Activated T-cell treated with anti-CD3 and anti-CD28 coated beads for 1 hour (primary cell): ENCODE data around the gene ELF5.

Source experiments
- DNase-seq: peaks from one replicate; pipeline ENCODE4 v3.0.0-alpha.2; 2020; ENCODE audit warnings: low read depth

ELF5 gene

DNA sequence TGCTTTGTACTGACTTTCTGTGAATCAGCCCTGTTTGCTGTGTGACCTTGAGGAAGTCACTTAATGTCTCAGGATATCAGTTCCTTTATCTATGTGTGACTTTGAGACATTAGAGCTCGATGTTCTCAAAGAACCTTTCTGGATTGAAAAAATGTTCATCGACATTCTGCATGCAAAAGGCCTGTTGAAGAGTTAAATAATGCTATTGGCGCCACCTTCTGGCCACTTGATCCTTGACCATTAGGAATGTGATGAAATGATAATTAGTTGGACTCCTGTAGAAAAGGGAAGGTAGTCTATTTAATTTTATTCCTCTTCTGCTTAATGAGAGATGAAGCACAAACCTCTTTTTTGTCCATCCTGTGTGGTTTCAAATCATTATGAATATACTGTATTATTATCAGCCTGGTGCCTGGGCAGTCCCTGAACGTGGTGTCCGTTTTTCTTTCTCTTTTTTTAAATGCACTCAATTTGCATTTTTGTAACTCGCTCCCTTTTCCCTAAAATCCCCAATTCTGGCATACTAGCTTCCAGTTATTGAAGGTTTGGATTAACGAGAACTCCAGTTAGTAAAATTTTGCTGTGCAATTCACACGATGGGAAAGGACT is 20.7 kb downstream of the ELF5 start:
- peak; percentile 19 for DNase-seq

DNA sequence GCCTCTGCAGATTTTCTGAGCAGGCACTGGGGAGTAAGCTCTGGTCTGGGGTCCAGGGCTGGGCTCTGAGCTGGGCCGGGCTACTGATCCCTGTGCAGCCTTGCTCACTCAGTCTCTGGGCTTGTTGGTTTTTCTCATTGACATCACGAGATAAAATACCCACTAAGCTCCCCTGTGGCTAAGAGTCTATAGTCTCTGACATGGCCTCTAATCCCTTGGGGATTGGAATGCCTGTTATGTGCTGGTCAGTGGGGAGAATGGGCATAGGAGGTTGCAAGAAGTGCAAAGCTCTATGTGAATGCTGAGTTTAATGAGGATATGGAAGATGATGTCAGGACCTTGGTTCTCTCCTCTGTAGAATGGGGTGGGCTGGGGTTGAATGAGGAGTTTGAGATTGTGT is 23.3 kb downstream of the ELF5 start:
- DNase-seq = no peak

DNA sequence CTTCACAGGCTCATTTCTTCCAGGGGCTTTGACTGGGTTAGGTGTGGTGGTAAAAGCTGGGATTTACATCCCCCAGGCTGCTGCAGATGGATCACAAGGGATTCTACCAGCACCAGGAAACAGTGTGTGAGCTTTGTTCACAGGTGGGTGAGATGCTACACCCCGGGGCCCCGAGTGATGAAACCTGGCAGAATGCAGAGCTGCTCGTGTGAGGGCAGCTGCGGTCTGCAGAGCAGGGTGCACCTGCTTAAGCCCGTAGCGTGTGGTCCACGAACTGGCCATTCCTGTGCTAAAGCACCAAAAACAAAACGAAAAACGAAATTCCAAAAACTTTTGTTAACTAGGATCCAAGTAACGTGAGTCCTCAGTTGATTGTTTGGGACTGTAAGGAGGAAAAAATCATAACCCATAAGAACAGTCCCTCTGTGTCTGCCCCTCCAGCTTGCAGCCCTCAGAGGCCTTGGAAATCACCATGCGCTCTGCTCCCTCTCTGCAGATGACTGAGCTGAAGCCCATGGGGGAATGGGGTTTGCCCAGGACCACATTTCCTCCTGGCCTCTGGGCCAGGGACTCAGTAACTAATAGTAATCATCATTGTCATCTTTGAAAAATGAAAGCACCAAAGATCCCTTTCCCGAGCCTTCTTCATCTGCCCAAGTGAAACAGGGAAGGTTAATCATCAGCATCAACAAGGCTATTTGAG is 24.6 kb downstream of the ELF5 start:
- no peak for DNase-seq

DNA sequence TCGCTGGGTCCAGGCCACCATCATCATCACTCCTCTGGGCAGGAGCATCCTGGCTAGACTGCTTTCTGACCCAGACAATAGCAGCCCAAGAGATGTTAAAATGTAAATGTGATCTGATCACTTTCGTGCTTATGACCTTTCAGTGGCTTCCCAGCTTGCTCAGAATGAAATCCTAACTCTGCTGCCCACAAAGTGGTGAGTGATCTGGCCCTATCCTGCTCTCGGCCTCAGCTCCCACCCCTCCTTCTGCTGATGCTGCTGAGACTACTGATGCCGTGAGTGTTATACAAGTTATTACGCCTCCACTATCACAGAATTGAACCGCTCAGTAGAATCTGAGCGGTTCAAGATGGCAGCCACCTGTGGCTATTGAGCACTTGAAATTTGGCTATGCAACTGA is 26.2 kb downstream of the ELF5 start:
- no peak for DNase-seq

DNA sequence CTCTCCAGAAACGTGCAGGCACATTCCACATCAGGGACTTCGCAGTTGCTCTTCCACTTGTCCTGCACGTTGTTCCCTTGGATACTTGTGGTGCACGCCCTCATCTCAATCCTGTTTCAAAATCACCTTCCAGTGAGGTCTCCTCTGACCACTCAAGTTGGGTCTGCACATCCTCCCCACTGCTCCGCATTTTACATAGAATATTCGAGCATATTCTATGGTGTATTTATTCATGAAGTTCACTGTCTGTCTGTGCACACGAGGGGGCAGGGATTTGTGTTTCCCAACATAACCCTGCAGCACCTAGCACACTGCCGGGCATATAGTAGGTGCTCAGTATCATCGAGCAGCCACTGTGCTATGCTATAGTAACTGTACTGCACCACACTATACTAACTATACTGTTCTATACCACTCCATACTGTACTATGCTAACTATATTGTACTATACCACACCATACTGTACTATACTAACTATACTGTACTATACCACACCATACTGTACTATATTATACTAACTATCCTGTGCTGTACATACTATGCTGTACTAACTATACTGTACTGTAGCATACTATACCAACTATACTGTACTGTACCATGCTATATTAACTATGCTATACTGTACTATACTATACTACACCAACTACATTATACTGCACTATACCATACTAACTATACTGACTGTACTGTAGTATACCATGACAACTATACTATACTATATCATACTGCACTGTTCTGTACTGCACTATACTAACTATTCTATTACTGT is 30.3 kb downstream of the ELF5 start:
- DNase-seq = no peak

DNA sequence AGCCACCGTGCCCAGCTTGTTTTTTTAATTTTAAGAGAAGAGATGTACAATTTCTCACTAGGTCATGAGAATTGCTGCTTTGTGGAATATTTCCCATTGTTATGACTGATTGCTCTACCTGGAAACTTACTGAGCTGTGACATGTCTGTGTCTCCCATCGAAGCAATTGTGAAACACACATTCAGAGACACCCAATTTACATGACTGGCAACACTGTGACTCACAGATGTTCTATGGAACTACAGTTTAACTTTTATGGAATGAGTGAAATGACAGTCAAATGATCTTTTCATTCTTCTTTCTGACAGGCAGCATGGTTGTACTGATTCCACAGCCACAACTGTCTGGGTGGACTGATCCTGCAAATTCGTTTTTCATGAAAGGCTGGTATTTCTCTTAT is 32.3 kb downstream of the ELF5 start:
- no peak for DNase-seq

DNA sequence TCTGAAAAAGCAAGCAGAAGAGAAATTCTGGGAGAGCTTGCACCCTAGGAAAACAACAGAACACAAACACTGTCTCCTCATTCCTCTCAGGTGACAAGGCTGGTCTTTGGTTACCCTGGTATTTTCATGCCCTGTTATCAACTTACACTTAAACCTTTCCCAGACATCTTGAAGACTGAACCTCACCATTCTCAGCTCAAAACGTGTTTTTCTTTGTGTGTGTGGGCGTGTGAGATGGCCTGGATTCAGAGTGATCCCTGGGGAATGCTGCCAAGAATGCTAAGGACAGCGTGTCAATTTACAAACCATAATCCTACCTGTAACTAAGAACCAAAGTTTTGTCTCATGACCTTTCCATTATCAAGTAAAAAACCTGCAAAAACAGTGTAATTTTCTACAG is 33.3 kb downstream of the ELF5 start:
- DNase-seq = no peak

DNA sequence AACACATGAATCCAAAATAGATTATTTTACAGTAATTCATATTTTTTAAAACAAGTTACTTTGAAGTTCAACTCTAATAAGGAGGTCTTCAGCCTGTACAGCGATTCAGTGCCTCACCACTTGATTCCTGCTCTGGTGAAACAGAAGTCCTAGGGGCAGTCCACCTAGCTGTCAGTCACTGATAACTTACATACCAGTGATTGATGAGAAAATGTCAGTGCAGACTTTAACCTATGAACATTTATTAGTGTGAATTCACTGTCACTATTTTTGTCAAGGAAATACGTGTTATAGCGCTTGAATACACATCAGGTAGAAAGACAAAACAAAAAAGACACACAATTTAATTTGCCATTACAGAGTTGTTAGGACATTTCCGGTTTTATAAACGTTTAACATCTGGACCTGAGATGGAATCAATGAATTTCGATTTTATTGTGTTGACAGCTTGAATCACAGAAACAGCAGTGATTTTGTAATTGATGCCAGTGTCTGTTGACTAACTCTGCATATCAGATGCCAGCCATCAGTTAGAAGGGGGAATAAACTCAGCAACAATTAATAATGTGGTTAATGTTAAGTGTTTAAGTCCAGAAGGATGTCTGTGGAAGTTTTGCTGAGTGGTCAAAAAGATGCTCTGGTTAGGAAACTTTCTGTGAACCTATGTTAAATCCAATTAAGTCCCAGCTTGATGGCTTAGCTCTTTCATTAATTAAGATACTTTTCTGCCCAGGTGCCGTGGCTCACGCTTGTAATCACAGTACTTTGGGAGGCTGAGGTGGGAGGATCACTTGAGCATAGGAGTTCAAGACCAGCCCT is 34.5 kb downstream of the ELF5 start:
- DNase-seq = no peak

DNA sequence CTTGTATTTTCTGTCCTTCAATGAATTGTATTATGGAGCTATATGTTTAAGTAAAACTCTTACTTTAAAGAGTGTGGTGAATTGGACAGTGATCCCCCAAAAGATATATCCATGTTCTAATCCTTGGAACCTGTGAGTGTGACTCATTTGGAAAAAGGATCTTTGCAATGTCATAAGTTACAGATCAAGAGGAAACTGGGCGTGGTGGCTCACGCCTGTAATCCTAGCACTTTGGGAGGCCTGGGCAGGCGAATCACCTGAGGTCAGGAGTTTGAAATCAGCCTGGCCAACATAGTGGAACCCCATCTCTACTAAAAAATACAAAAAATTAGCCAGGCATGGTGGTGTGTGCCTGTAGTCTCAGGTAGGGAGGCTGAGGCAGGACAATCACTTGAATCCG is 36.7 kb downstream of the ELF5 start:
- DNase-seq = no peak

DNA sequence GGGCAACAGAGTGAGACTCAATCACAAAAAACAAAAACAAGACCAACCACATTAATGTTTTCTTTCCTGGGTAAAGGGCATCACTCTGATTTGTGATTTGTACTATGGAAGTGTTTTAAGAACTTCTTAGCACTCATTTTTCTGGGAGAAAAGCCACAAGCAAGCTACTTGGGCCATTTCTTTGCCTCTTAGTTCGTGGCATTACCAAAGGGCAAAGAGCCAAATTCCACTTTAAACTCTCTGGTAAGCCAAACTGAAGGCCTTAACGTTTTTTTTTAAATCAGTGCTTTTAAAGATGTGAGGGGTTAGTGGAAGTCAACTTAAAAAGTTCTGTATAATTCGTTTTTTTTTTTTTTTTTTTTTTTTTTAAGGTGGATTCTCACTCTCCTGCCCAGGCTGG is 37.9 kb downstream of the ELF5 start:
- DNase-seq = no peak

DNA sequence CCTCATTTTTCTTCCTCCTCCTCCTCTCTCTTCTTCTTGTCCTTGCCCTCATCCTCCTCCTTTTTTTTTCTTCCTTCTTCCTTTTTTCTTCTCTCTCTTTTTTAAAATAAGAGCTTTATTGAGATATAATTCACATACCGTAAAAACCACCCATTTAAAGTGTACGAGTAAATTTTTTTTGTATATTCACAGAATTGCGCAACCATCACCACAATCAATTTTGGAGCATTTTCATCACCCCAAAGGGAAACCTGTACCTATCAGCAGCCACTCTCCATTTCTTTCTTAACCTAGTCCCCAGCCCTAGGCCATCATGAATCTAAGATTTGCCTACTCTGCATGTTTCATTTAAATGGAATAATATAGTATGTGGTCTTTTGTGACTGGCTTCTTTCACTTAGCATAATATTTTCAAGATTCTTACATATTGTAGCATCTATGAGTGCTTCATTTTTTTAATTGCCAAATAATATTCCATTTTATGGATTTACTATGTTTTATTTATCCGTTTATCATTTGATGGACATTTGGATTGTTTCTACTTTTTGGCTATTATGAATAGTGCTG is 39.9 kb downstream of the ELF5 start:
- no peak for DNase-seq

DNA sequence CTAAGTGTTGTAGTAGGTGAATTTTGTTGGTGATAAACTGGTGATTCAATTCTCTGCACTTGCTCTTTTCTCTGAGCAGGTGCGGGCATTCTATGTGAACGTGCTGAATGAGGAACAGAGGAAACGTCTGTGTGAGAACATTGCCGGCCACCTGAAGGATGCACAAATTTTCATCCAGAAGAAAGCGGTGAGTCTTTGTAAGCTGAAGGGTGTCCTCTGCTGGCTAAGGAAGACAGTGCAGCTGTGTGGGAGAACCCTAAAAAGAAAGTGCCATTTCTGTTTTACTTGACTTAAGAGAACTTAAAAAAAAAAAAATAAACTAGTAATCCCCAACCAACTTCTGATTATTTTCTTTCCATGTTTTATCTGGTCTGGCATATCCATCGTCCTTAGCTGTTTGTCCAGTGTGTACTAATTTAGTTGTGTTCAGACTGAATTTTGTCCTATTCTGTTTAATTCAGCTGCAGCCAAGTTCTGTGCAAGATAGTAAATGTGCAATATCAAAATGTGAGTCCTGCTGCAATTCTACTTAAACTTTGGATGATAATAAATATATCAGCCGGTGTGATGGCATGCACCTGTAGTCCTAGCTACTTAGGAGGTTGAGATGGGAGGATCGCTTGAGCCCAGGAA is 45.3 kb downstream of the ELF5 start:
- DNase-seq = peak; percentile 12

DNA sequence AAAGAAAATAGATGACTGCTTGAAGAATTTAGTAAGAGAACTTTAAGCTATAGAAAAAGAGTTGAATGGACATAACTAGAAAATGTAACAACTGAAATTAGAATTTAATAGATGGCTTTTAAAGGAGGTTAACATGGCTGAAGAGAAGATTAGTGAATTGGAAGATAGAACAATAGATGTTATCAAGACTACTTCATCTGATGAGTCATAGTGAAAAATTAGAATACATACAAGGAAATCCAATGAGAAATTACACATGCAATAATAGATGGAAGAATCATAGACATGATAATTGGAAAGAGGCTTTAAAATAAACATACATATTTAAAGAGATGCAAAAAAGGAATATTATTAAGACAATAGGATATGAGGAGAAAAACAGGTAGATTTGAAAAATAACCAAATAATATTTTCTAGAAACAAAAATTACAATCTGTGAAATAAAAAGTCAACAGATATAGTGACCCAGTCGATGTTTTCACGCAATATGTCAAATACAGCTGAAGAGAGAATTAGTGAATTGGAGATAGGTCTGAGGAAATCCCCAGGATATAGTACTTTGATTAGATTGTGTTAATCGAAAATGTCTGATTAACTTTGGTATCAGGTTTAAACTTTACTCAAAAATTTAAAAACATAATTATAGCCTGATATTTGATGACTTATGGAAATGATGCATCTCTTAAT is 46.6 kb downstream of the ELF5 start:
- no peak for DNase-seq

DNA sequence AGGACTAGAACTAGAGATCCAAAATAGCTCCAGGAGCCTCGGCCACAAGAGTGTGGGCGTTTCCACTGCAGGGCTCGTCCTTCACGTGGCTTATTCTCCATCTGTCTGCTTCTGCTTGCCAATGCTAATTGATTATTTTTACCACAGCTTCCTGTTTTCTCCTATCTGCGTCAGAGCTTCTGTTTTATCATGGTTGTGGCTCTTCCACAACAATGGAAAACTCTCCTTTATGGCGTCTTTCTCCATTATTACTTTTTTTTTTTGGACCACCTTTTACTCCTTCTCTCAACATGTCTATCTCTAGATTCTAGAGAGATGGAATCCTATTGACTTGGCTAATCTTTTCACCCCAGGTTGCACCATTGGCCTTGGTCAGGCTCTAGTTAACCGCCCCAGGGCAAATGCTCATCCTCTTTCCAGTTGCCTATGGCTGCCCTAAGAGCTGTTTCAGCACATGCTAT is 49.0 kb downstream of the ELF5 start:
- no peak for DNase-seq

DNA sequence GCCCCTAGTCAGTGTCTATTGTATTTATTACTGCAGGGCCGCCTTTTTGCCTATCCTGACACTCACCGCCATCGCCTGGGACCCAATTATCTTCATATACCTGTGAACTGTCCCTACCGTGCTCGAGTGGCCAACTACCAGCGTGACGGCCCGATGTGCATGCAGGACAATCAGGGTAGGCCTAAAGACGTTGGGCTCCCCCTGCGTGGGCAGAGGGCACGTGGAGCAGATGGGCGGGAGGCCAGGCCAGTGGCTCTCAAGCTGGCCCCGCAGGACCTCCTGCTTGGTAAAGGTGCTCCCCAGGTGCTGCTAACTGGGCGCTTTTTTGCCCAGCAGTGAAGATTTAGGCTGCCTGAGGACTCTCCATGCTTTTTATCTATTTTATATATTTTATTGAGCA is 52.4 kb downstream of the ELF5 start:
- DNase-seq = no peak

DNA sequence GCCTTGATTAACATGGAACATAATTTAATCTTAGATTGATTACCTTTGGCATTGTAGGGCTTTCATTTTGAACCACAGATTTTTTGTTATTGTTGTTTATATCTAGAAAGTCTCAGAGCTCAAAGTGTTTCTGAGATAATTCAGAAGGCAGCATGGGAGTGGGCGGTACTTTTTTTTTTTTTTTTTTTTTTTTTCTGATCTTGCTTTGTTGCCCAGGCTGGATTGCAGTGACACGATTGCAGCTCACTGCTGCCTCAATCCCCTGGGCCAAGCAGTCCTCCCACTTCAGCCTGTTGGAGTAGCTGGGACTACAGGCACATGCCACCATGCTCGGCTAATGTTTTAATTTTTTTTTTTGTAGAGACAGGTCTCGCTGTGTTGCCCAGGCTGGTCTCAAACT is 53.3 kb downstream of the ELF5 start:
- DNase-seq = no peak

DNA sequence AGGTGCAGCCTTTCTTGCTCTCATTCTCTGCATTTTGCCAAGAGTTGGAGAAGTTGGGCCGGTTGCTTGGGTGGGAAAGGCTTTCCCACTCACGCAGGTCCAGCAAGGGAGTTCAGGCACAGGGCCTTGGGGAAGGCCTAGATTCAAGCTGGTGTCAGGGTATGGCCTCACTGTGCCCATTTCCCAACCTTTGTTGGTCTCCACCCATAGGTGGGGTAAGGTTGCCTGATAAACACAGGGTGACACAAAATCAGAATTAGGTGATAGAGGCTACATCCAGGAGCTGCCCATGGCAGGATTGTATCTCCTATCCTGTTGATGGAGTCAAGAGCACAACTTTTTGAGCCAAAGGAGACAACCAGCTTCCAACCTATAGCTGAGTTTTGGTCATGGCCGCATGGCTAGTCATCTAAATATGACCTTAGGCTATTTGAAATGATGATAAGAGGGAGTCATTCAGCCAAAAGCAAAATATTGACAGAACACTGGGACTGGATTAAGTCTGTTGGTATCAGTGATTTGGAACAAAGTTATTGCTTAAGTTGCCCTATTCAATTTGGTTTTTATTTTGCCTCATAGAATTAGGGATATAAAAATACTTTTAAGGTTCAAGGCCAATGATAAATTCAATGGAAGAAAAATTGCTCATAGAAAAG is 54.0 kb downstream of the ELF5 start:
- no peak for DNase-seq

DNA sequence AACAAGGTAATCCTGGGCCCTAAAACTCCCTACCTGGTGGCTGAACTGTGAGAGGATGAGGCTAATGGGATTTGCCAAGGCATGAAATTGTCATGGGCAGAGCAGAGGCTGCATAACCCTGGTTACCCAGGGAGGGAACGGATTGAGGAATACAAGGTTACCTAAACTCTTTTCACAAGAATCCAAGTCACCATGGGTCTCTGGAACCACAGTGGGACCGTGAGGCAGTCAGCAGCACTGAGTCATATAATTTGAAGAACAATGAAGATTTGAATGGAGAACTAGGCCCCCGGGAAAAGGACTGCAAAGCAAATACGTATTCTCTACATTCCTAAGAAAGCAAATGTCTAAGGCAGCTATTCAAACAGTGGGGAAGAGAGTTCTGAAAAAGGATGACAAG is 55.1 kb downstream of the ELF5 start:
- DNase-seq = no peak

DNA sequence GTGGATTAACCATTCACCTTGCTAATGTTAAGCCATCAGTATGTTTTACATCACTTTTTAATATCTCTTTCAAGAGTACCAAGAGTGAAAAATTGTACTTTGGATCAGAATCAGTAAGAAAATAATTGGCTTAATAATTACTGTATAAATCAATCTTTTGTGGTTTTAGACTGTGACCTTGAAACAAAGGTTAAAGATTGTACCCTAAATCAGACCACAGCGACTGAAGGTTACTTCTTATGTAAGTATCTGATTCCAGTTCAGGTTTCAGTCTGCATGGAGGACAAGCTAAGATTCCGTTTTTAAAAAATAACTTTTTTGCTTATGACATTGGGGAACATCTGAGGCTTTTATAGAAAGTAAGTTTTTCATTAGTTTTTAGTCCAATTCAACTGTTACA is 56.0 kb downstream of the ELF5 start:
- DNase-seq = no peak

DNA sequence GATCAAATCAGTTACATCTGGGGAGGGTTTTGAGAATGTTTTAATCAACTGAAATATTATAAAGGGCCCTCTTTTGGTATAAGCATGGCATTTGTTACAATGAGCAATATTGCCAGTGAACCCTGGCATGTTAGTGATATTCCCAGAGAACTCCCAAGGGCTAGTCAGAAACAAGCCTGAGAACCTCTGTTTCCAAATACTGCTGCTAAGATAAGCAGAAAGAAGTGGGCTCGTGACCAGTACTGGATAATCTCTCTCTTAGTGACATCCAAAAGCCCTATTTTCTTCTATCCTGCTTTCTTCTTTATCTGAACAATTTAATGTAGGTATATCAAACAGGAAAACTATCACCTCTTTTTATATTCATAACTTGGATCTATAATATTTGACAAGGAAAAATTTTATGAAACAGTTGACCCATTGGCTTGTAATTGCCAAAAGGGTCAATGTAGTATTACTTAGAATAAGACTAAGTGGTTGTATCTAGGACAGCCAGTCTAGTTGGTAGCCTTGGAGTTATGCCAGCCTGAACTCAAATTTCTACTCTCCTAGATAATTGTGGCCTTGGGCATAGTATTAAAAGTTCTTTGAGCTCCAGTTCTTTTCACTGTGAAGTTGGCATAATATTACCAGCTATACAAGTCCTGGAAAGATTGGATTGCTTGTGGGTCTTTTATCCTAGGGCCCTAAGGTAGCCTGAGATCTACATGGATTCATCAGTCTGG is 59.1 kb downstream of the ELF5 start:
- no peak for DNase-seq
